ENCODE results near the gene ANKRD36C. TPM values are rescaled to one million over a fixed set of nuclear protein-coding genes. Genes with fewer than 3 reads are reported as not detected.
"Not testable (repeated sequence)": the region's sequence is repeated elsewhere in the genome, so short reads cannot be mapped to it uniquely, and the experiment has no call there.

The ANKRD36C gene
- 12.2 and 22.5 TPM in 2 replicates for total RNA-seq (2014; rRNA removed; shearing (Covaris generic))
- polyA plus RNA-seq (2016; fragmentation: Nextera tagmentation; extraction: Ambion mirVana) = 10.0 and 15.4 TPM in 2 replicates

DNA sequence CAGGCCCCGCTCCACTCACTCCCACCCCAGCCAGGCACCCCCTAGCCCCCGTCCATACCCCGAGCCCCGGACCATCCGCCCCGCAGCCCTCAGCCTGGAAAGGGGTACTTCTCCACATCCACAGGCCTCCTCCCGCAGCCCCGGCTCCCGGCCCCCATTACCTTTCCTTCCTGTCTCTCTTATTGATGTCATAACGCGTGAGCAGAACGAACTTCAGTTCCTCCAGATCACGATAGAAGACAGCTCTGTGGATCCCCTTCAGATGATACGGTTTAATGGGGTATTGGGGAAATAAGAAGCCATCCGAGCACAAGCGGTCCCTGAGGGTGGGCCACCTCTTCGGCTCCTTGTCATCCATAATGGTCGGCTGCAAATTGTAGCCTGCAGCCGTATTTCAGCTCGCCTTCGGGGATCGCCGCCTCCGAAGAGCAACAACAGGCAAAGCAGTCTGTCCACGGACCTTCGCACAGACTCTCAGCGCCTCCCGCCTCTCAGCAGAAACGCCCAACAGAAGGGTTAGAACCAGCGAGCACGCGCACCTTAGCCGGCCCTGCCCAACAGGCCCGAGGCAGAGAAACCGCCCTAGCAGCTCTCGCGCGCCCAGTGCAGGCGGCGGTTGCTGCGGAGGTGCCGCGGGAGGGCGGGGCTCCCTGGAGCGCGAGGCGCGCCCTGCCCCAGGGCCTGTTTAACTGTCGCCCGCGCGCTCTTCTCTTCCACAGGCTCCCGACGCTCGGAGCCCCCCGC lies at the start of gene ANKRD36C:
ANKRD36C (minus strand) TSS at position 474 of the 744 bp plus-strand sequence; CDS start at position 358, 116 bp downstream.
- H4K20me1 ChIP-seq (ENCODE audit: insufficient read depth); H3F3A ChIP-seq (ENCODE audit: insufficient read depth); H3K9me2 ChIP-seq (ENCODE audit: insufficient read depth); H3K36me3 ChIP-seq (ENCODE audit: low read depth); in situ Hi-C loops (cut with MboI); H3K4me1 ChIP-seq (ENCODE audit: insufficient read depth); H3K9me3 ChIP-seq (ENCODE audit: low read depth); H3K27me3 ChIP-seq (replicated peaks; ENCODE audit: insufficient read depth): not testable (repeated sequence)
- H3K4me2 ChIP-seq (ENCODE audit: unreplicated experiment) = peak within 1 kb of the TSS; percentile 97
- WGBS, 2 experiments (ENCODE audit: low coverage in 1 of 2, low lambda C conversion rate in 2 of 2, missing lambda C conversion rate in 2 of 2) = 1 to 2% methylated on average over 28 to 32 of the region's 56 CpGs
- peak within 1 kb of the TSS; percentile 97 for H2AFZ ChIP-seq
- DNase-seq = peak; percentile 47
- peak within 1 kb of the TSS; percentile 91 for H3K9ac ChIP-seq
- H3K4me3 ChIP-seq = peak within 1 kb of the TSS; percentile 85
- H3K27ac ChIP-seq = peak within 1 kb of the TSS; percentile 84
- H3K79me2 ChIP-seq (ENCODE audit: insufficient read depth) = peaks cover 18% of the 10 kb centered on the region

DNA sequence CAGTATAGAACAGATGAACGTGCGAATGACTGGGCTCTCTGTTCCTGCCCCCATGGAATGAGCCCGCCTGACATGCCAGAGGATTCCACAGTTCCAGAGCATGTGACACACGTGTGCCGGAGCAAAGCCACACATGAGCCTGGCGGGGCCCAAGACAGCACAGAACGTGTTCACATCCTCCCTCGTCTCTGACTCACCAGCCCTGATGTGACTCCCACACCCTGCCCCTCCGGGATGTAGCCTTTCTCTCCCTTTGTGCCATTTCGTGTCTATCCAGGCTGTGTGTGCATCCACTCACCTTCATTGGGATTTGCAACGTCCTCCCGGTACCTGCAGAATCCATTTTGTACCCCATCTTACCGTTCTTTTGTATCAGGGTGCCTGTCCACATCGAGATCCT lies 43.9 kb upstream of the ANKRD36C start:
- no CpG with 5 or more reads among the region's 14 CpGs for WGBS, 2 experiments (ENCODE audit: low coverage in 1 of 2, low lambda C conversion rate in 2 of 2, missing lambda C conversion rate in 2 of 2)
- H3K4me1 ChIP-seq (ENCODE audit: insufficient read depth); H3K27me3 ChIP-seq (replicated peaks; ENCODE audit: insufficient read depth); H3K9me3 ChIP-seq (ENCODE audit: low read depth); H3F3A ChIP-seq (ENCODE audit: insufficient read depth); H3K9ac ChIP-seq; H3K27ac ChIP-seq; H3K9me2 ChIP-seq (ENCODE audit: insufficient read depth); H4K20me1 ChIP-seq (ENCODE audit: insufficient read depth); H3K4me2 ChIP-seq (ENCODE audit: unreplicated experiment); H3K79me2 ChIP-seq (ENCODE audit: insufficient read depth); DNase-seq; H2AFZ ChIP-seq; H3K4me3 ChIP-seq; in situ Hi-C loops (cut with MboI); H3K36me3 ChIP-seq (ENCODE audit: low read depth): not testable (repeated sequence)

GRCh38 chr2:96034792-96035191 lies 43.2 kb upstream of the ANKRD36C start, which contains the start of gene GPAT2:
Gene GPAT2, minus strand, starts transcription at chr2:96034916. Its CDS starts 2,557 bp downstream, at chr2:96032359.
- no CpG with 5 or more reads among the region's 34 CpGs for WGBS, 2 experiments (ENCODE audit: low coverage in 1 of 2, low lambda C conversion rate in 2 of 2, missing lambda C conversion rate in 2 of 2)
- H3K9me3 ChIP-seq (ENCODE audit: low read depth); H3K27ac ChIP-seq; H3K9me2 ChIP-seq (ENCODE audit: insufficient read depth); H3K4me1 ChIP-seq (ENCODE audit: insufficient read depth); H3K4me3 ChIP-seq; H3K9ac ChIP-seq; H3K36me3 ChIP-seq (ENCODE audit: low read depth); H3F3A ChIP-seq (ENCODE audit: insufficient read depth); H4K20me1 ChIP-seq (ENCODE audit: insufficient read depth); in situ Hi-C loops (cut with MboI); DNase-seq; H2AFZ ChIP-seq; H3K79me2 ChIP-seq (ENCODE audit: insufficient read depth); H3K27me3 ChIP-seq (replicated peaks; ENCODE audit: insufficient read depth); H3K4me2 ChIP-seq (ENCODE audit: unreplicated experiment): not testable (repeated sequence)

GRCh38 chr2:96033997-96034396 lies 42.4 kb upstream of the ANKRD36C start:
- H3K36me3 ChIP-seq (ENCODE audit: low read depth); H3K4me1 ChIP-seq (ENCODE audit: insufficient read depth); H3K4me3 ChIP-seq; DNase-seq; in situ Hi-C loops (cut with MboI); H3K79me2 ChIP-seq (ENCODE audit: insufficient read depth); H3F3A ChIP-seq (ENCODE audit: insufficient read depth); H3K9me2 ChIP-seq (ENCODE audit: insufficient read depth); H4K20me1 ChIP-seq (ENCODE audit: insufficient read depth); H3K9me3 ChIP-seq (ENCODE audit: low read depth); H3K27me3 ChIP-seq (replicated peaks; ENCODE audit: insufficient read depth); H3K27ac ChIP-seq; H3K9ac ChIP-seq; H3K4me2 ChIP-seq (ENCODE audit: unreplicated experiment); H2AFZ ChIP-seq: not testable (repeated sequence)
- WGBS, 2 experiments (ENCODE audit: low coverage in 1 of 2, low lambda C conversion rate in 2 of 2, missing lambda C conversion rate in 2 of 2) = 40 to 50% methylated on average over 1 of the region's 9 CpGs

- H4K20me1 ChIP-seq (ENCODE audit: insufficient read depth); H3K4me3 ChIP-seq; DNase-seq; H3F3A ChIP-seq (ENCODE audit: insufficient read depth); H3K4me2 ChIP-seq (ENCODE audit: unreplicated experiment); H3K27me3 ChIP-seq (replicated peaks; ENCODE audit: insufficient read depth); H3K9me3 ChIP-seq (ENCODE audit: low read depth); H3K4me1 ChIP-seq (ENCODE audit: insufficient read depth); H3K36me3 ChIP-seq (ENCODE audit: low read depth); H3K27ac ChIP-seq; H3K9me2 ChIP-seq (ENCODE audit: insufficient read depth); H2AFZ ChIP-seq; in situ Hi-C loops (cut with MboI); H3K79me2 ChIP-seq (ENCODE audit: insufficient read depth); H3K9ac ChIP-seq: not testable (repeated sequence)
- WGBS, 2 experiments (ENCODE audit: low coverage in 1 of 2, low lambda C conversion rate in 2 of 2, missing lambda C conversion rate in 2 of 2) = no CpG with 5 or more reads among the region's 16 CpGs
These were observed 36.2 kb upstream of the ANKRD36C start for GRCh38 chr2:96027725-96028325.

- H3K4me3 ChIP-seq; H3K27ac ChIP-seq; in situ Hi-C loops (cut with MboI); H3K9me3 ChIP-seq (ENCODE audit: low read depth); H3K9ac ChIP-seq; H2AFZ ChIP-seq; H3K27me3 ChIP-seq (replicated peaks; ENCODE audit: insufficient read depth); H4K20me1 ChIP-seq (ENCODE audit: insufficient read depth); H3F3A ChIP-seq (ENCODE audit: insufficient read depth); DNase-seq; H3K9me2 ChIP-seq (ENCODE audit: insufficient read depth); H3K79me2 ChIP-seq (ENCODE audit: insufficient read depth); H3K4me1 ChIP-seq (ENCODE audit: insufficient read depth); H3K36me3 ChIP-seq (ENCODE audit: low read depth); H3K4me2 ChIP-seq (ENCODE audit: unreplicated experiment): not testable (repeated sequence)
- WGBS, 2 experiments (ENCODE audit: low coverage in 1 of 2, low lambda C conversion rate in 2 of 2, missing lambda C conversion rate in 2 of 2) = 67 to 69% methylated on average over 6 of the region's 6 CpGs
These were observed 34.1 kb upstream of the ANKRD36C start for GRCh38 chr2:96025755-96026154.
